Astrocyte of the cerebellum (primary cell): ENCODE results near the gene UQCRFS1.

ENCODE experiments used
- DNase-seq: peaks from one replicate; pipeline ENCODE4 v3.0.0-alpha.2; 2011; ENCODE audit warnings: low read depth
- H3K4me3 ChIP-seq: 2 replicates; pipeline ENCODE4 v1.5.1; 2011; ENCODE audit warnings: mild to moderate bottlenecking, low read depth, low read length, moderate library complexity
- in situ Hi-C: cut with HindIII; loops from 2 replicates; pipeline ENCODE4 v1.10.0; 2017; ENCODE audit warnings: low sequenced_read_pairs
- TF ChIP-seq, protein P1 (sequence below): IDR thresholded peaks from 2 replicates; pipeline ENCODE4 v1.5.1; 2012; ENCODE audit warnings: low read length, low read depth, moderate library complexity, mild to moderate bottlenecking; ENCODE audit errors: missing control alignments

Gene UQCRFS1

GRCh38 chr19:29206453-29206852, 6.5 kb downstream of the UQCRFS1 start:
- DNase-seq: no peak
- in situ Hi-C loops: no loop called here
- no peak overlapping the region for H3K4me3 ChIP-seq
- TF ChIP-seq, protein P1, sequence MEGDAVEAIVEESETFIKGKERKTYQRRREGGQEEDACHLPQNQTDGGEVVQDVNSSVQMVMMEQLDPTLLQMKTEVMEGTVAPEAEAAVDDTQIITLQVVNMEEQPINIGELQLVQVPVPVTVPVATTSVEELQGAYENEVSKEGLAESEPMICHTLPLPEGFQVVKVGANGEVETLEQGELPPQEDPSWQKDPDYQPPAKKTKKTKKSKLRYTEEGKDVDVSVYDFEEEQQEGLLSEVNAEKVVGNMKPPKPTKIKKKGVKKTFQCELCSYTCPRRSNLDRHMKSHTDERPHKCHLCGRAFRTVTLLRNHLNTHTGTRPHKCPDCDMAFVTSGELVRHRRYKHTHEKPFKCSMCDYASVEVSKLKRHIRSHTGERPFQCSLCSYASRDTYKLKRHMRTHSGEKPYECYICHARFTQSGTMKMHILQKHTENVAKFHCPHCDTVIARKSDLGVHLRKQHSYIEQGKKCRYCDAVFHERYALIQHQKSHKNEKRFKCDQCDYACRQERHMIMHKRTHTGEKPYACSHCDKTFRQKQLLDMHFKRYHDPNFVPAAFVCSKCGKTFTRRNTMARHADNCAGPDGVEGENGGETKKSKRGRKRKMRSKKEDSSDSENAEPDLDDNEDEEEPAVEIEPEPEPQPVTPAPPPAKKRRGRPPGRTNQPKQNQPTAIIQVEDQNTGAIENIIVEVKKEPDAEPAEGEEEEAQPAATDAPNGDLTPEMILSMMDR: no peak

GRCh38 chr19:29202281-29202680, 10.7 kb downstream of the UQCRFS1 start:
- in situ Hi-C loops: no loop called here
- TF ChIP-seq, protein P1: no peak
- H3K4me3 ChIP-seq: no peak overlapping the region
- DNase-seq: no peak

DNA sequence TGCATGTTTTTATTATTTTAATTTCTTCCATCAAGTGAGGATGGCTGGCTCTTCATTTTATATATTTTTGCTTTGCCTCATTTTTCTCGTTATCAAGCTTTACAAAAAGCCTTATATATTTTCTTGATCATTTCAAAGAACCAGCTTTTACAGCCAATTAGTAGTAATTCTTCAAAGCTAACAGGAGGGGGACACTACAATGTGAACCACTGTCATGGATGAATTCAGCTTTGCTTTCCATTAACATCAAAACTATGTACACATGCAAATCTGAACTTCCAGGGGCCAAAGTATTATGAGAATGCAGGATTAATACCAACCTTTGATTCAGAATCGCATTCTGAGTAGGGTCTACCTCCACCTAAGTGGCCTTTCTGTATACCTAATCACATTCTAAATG, 11.1 kb downstream of the UQCRFS1 start:
- TF ChIP-seq, protein P1: no peak
- in situ Hi-C loops: no loop called here
- DNase-seq: no peak

GRCh38 chr19:29194658-29195057, 18.3 kb downstream of the UQCRFS1 start:
- TF ChIP-seq, protein P1: no peak
- in situ Hi-C loops: no loop called here
- no peak for DNase-seq
- H3K4me3 ChIP-seq: no peak overlapping the region

More for the DNA sequence above, 11.1 kb downstream of the UQCRFS1 start:
- H3K4me3 ChIP-seq: no peak overlapping the region

DNA sequence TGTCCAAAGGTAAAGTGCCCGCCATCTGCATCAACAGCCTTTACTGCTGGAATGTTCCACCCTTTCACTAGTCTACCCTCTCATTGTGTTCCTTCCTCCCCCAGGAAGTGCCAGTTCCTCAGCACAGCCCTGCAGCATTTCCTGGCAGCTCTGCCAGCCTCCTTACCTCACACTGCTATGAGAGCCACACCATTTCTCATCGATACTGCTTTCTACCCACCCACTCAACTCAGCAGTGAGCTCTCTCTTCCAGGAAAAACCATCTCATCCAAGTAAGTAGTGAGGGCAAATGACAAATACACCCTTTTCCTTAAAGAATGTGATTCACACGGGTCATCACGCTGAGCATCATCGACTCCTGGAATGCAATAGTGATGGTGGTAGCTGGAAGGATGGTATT, 19.8 kb downstream of the UQCRFS1 start:
- no peak for DNase-seq
- no peak overlapping the region for H3K4me3 ChIP-seq
- in situ Hi-C loops: no loop called here
- TF ChIP-seq, protein P1: no peak

DNA sequence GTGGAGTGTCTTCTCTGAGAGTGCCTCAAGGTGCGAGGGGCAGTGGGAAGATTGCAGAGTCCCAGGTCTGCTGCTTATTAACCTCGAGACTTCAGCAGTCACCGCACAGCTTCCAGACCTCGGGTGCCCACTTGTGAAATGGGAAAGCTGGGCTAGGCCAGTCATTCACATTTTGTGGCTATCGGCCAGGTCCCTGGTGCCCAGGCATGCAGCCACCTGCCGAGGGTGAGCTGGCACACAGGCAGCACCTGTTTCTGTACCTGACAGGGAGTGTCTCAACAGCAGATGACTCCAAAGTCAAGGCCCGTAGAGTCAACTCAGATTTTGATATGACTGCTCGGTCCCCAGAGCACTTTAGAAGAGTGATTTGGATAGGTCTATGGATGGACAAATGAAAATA, 21.9 kb downstream of the UQCRFS1 start:
- in situ Hi-C loops: no loop called here
- H3K4me3 ChIP-seq: no peak overlapping the region
- DNase-seq: no peak
- TF ChIP-seq, protein P1: no peak

DNA sequence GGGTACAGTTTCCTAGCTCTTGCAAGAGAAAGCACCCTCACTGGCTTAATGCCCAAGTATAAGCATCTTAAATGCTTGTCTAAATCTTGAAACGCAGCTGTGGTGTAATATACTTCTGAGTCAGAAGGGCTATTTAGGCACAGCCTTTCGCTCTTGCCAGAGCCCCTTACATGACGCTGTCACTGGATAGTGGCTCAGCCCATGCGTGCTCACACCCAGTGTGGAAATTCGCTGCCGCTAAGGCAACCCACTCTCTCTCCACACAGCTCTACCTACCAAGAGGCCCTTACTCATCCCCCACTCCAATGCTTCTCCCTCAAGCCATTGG, 24.0 kb downstream of the UQCRFS1 start:
- in situ Hi-C loops: no loop called here
- TF ChIP-seq, protein P1: no peak
- no peak overlapping the region for H3K4me3 ChIP-seq
- DNase-seq: no peak
